Stimulated activated CD4-positive, alpha-beta T cell treated with anti-CD3 and anti-CD28 coated beads, Interleukin-4, amount 100 ng/mL, for 4 hours (primary cell): ENCODE data around the gene KANK2.
"Not testable (repeated sequence)": the region's sequence is repeated elsewhere in the genome, so short reads cannot be mapped to it uniquely, and the experiment has no call there.

Experiments used
- DNase-seq, 2 experiments: peaks; one replicate each; pipeline ENCODE4 v3.0.0-alpha.2; 2020

Gene KANK2

DNA sequence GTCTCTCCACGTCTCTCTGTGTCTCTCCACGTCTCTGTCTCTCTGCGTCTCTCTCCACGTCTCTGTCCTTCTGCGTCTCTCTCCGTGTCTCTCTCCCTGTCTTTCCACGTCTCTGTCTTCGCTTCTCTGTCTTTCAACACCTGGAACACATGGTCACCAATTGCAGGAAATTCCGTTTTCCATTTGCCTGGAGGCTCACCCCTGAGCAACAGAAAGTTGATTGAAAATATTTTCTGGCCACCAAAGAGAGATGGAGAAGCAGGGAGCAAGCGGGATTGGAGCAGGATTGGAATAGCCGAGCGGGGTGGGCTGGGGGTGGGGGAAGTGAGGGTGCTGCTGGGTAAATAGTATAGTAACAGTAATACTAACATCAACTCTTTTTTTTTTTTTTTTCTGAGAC is 1.7 kb downstream of the KANK2 start:
- no peak for DNase-seq

DNA sequence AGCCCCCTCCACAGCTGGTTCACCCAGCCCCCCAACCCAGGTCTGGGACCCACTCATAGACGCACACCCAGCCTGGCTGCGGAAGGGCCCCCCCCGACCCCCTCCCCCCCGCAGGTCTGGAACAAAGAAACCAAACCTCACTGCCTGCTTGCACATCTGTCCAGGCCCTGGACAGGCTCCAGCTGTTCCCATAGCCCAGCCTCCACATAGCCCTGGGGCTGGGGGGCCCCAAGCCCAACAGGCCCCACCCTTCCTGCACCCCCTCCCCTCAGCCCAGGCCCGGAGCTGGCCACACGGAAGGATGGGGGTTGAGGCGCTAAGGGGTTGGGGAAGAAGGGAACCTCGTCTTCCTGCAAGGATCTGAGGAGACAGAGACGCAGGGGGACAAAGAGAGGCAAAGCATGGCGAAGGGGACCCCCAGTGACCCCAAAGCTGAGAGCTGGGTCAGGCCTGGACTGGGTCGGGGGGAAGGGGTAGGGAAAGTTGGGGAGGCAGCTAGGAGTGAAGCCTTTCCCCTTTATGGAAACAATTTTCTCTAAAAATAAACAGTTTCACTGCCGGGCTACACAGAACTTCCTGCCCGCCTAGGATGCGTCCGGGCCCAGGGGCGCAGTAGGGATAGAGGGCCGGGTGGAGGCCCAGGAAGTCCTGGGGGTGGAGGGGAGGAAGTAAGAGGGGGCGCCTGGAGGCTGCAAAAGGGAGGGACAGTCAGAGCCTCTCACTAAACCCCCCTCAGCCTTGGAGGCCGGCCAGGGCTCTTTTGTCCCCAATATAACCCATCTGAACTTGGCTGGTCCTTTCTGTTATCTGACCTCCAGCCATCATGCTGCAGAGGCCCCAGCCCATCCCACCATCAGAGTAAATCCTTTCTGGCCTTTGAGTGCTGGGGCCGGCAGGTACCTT is 2.4 kb downstream of the KANK2 start:
- DNase-seq, result no peak

DNA sequence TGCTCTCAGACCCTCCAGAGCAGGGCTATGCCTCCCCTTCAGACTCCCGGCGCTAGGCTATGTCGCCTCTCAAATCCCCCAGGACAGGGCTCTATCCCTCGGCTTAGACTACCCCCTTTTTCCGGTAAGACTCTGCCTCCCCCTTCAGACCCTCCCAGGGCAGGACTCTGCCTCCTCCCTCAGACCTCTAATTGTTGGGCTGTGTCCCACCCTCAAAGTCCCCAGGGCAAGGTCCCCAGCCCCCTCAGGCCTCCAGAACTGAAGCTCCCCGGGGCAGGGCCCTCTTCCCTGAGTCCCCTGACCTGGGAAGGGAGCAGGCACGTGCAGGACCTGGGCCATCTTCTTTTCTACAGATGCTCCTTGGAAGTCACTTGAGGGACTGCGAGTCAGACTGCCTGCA is 3.2 kb downstream of the KANK2 start:
- DNase-seq, result no peak

DNA sequence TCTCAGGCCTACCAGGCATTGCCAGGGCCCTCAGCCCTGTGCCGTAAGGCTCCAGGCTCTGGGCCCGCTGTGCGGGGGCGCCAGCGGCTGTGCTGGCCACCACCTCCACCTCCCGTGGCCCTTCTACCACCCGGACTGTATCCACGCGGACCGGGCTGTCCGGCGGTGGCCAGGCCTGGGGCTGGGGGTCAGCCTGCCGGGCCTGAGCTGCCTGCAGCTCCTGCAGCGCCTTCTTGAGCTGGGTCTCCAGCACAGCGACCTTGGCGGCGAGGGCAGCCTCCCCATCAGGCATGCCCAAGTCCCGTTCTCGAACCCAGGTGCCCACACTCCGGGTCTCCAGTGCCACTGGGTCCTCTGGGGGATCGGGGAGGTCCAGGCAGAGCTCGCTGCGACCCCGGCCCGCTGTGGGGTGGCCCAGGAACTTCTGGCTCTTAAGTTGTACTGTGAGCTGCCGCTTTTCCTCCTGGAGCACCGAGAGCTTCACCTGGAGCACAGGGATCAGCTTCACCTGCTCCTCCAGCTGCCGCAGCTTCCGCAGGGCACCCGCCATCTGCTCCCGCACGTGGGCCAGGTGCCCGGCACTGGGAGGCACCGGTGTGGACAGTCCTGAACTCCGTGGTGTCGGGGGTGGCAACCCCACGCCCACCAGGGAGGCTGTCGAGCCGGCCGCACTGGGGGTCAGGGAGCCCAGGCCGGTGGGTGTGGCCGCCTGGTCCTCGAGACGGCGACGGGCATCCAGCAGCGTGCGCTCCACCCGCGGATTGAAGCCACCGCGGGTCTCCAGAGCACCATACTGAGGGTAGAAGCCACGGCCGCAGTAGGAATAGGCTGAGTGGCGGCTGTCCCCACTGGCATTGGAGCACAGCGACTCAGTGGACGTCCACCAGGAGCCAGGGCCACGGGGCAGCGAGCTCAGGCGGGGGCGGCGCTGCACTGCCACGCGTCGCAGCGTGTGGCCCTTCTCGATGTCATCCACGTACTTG is 4.1 kb downstream of the KANK2 start:
- DNase-seq, result no peak

DNA sequence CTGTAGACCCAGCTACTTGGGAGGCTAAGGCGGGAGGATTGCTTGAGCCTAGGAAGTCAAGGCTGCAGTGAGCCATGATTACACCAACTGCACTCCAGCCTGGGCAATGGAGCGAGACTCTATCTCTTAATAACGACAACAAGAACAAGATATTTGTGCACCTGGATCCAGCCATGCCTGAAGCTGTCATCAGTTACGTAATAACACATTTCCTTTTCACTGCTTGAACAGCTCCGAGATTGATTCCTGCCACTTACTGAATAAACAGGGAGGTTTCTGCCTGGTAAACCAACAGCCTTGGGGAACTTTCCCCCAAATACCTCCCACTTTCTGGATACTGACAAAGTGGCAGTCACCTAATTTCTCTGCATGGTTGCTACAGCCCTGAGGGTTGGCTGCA is 5.4 kb downstream of the KANK2 start:
- no peak for DNase-seq

DNA sequence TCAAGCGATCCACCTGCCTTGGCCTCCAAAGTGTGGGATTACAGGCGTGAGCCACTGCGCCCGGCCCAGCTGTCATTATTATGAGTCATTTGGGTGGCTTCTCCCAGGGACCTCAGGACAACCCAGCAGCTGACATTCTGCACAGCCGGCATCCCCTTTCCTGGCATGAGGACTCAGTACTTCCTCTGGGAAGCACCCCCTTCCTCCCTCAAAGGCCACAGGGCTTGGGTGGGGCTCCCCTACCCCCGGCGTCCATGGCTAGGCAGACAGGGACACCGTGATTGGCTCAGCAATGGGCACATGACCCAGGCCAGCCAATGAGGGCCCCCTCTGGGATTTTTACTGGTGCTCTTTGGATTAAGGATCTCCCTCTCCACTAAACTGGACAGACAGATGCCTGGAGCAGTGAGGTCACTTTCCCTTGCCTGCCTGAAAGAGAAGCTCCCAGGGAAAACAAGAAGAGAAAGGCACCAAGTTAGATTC is 6.0 kb downstream of the KANK2 start:
- no peak for DNase-seq

DNA sequence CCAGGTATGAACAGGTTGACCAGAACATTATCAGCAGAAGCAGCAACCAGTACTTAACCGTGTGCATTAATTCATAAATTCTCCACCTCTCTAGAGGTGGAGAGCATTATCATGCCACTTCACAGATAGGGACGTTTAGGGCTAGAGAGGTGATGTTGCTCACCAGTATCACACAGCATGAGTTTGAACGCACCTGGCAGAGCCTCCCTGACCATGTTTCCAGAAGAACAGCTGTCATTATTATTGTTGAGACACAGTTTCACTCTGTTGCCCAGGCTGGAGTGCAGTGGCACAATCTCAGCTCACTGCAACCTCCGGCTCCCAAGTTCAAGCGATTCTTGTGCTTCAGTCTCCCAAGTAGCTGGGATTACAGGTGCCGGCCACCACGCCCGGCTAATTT is 6.8 kb downstream of the KANK2 start:
- DNase-seq, result no peak

DNA sequence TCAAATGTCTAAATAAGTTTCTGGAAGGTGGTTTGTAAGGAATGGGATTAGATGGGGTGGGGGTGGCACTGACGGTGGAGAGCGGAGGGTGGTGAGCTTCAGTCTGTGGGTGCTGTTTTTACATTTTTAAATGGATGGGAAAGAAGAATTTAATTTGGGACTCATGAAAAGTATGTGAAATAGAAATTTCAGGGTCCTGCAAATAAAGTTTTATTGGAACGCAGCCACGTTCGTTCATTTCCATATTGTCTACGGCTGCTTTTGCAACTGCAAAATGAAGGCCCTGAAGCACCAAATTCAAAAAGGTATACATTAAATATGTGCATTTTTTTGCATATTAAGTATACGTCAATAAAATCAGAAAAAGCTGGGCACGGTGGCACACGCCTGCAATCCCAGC is 9.9 kb downstream of the KANK2 start:
- no peak for DNase-seq

DNA sequence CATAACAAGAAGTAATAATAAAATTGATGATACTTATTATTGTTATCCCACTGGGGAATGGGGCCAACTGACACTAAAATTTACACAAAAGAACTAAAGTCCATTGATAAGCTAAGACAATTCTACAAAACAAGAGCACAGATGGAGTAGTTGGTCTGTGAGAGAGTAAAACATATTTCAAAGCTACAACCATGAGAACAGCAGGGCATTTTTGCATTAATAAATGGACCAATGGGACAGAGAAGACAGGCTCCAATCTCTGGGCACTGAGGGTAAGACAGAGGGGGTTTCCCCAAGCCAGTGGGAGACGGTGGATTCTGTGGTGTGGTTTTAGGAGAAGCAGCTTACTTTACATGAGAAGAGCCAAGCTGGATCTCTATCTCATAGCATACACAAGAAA is 14.4 kb downstream of the KANK2 start:
- no peak for DNase-seq

DNA sequence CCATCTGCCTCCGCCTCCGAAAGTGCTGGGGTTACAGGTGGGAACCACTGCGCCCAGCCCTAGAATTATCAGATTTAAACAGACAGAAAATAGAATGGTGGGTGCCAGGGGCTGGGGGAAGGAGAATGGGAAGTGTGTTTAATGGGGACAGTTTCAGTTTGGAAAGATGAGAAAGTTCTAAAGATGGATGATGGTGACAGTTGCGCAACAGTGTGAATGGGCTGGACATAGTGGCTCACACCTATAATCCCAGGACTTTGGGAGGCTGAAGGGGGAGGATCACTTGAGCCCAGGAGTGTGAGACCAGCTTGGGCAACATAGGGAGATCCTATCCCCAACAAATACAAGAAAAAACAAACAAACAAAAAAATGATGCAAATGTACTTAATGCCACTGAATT is 15.9 kb downstream of the KANK2 start:
- no peak for DNase-seq

DNA sequence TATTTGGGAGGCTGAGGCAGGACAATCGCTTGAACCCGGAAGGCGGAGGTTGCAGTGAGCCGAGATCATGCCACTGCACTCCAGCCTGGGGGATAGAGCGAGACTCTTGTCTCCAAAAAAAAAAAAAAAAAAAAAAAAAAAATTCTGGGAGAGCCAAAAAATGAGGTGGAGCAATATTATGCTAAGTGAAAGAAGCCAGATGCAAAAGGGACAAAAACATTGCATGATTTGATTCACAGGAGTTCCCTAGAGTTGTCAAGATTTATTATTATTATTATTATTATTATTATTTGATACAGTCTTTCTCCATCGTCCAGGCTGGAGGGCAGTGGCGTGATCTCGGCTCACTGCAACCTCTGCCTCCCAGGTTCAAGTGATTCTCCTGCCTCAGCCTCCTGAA is 16.4 kb downstream of the KANK2 start:
- DNase-seq, result not testable (repeated sequence)

DNA sequence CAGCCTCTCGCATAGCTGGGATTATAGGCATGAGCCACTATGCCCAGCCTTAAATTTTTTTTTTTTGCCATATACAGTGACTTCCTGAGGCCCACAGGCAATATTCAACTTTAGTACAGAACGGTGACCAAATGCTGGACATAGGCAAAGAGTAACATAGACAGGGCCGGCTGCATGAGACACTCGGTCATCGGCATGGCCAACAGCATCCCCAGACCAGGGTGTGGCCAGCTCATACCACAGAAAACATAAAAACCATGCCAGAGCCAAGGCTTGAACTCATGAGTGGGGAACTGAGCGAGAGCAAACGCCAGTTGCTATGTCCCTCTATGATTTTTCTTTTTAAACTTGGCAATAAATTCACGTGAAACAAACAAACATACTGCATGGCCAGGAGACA is 17.0 kb downstream of the KANK2 start:
- DNase-seq, result no peak

DNA sequence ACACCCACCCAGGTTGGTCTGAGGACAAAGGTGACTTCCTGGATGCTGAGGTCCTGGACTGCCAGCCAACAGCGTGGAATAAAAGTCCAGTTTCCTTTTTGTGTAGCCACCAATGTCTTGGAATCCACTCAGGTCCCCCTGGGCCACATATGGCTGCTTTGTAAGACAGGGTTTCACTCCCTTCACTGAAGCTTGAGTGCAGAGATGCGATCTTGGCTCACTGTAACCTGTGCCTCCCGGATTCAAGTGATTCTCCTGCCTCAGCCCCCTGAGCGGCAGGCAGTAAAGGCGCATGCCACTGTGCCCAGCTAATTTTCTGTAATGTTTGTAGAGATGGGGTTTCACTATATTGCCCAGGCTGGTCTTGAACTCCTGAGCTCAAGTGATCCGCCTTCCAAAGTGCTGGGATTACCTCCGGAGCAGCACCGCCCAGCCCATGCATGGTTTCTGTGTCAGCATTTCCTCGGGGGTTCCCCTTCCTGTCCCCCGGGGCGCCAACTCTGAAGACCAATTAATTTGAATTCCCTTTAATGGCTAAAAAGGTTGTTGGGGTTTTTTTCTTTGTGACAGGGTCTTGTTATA is 17.5 kb downstream of the KANK2 start:
- DNase-seq, result no peak

DNA sequence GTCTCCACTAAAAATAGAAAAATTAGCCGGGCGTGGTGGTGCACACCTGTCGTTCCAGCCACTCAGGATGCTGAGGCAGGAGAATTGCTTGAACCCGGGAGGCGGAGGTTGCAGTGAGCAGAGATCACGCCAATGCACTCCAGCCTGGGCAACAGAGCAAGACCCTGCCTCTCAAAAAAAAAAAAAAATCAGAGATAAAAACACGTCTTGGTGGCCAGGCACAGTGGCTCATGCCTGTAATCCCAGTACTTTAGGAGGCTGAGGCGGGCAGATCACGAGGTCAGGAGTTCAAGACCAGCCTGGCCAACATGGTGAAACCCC is 18.2 kb downstream of the KANK2 start:
- DNase-seq, result not testable (repeated sequence)

DNA sequence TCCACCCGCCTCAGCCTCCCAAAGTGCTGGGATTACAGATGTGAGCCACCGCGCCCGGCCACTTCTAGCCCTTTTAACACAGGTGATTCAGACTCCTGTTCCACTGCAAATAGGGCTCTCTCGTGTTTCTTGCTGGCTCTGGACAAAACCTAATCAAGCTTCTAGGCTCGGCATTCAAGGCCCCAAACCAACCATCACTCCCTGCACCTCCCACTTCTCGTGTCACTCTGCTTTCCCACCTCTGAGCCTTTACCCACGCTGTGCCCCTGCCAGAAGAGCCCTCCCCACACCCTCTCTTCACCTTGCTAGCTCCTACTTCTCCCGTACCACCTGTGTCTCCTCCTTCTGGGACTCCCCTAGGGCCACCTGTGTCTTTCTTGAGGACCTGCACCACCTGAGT is 19.8 kb downstream of the KANK2 start:
- DNase-seq, result no peak

DNA sequence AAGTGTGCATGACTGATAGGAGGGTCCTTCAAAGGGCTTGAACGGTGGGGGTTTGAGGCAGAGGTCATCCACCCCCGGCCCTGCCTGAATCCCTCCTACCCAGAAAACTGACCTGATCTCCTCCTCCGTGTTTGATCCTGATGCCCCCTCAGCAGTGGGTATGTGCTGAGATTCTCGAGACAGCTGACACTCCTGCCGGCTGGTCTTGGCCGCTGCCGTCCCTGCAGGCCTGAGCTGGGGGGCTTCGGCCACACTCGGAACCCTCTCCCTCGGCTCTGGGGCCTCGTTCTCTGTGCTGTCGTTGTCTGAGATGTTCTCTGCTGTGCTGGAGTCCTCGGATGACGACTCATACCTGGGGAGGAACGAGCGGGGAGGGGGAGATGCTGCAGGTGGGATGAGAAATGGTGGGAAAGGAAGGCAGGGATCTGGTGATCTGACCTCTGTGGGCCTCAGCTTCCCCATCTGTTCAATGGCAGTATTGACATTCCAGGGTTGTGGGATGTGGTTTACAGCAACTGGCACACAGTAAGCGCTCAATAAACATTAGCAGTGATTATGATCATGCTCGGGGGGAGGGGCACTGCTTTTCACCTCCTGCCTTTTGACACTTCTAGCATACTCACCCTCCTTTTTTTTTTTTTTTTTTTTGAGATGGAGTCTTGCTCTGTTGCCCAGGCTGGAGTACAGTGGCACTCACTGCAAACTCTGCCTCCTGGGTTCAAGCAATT is 20.7 kb downstream of the KANK2 start:
- no peak for DNase-seq

DNA sequence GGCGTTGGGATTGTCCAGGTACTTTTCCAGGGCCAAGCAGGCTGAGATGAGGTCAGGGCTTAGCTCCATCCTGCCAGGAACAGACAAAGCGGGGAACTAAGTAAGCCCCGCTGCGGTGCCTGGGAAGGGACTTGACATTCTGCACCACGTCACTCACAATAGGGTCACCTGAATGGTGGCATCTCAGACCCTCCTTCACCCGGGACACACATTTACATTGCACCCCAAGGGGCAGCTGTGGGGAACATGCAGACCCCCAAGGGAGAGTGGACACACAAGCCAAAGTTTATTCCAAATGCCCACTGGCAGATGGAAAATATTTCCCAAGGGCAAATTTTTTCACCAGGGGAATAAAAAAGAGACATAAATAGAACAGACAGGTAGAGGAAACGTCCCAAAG is 21.4 kb downstream of the KANK2 start:
- no peak for DNase-seq

DNA sequence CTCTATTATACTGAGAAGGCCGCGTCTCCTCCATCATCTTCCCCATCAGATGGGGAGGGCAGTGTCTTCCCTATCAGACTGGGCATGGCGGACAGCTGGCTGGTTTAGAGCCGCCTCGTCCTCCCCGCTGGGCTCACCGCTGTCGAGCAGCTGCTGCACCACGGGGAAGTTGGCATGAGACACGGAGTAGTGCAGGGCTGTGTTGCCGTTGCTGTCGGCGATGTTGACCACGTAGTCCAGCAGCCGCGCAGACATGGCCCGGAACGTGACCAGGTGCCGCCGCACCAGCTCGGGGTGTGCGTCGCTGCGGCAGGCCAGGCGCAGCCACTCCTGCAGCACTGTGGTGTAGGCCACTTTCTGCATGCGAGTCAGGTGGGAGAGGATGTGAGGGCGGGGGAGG is 23.0 kb downstream of the KANK2 start:
- DNase-seq, result no peak

DNA sequence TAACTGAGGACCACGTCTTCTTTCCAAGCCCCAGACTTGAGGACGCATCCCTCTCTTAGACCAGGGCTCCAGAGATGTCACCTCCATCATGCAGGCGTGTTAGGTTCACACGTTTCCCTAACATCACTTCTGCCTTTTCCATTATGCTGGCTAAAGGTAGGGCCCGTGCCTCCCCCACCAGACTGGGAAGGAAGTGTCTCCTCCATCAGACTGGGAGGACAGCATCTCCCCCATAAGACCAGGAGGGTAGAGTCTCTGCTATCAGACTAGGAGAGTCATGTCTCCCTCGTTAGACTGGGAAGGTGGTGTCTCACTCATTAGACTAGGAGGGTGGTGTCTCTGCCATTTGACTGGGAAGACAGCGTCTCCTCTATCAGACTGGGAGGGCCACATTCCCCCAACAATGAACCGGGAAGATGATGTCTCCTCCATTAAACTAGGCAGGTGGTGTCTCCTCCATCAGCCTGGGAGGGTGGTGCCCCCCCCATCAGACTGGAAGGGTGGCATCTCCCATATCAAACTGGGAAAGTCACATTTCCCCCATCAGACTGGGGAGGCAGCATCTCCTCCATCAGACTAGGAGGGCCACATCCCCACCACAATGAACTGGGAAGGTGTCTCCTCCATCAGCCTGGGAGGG is 23.7 kb downstream of the KANK2 start:
- DNase-seq, result no peak

DNA sequence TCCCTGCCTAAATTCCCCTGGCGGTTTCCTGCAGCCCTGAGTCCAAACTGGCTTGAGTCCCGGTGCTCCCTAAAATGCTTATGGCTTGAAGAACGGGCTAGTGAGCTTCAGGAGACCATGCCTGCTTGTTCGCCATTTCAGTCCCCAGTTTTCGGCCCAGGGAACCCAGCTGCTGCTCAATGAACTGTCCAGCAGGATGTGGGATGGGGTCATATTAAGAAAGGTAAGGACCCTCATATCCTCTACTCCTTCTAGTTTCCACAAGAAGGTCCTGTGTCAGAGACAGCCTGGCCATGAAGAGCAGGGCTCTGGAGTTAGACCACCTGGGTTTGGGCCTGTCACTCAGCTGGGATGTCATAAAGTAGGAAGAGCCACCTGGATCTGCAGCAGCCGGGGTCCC is 24.8 kb downstream of the KANK2 start:
- no peak for DNase-seq

DNA sequence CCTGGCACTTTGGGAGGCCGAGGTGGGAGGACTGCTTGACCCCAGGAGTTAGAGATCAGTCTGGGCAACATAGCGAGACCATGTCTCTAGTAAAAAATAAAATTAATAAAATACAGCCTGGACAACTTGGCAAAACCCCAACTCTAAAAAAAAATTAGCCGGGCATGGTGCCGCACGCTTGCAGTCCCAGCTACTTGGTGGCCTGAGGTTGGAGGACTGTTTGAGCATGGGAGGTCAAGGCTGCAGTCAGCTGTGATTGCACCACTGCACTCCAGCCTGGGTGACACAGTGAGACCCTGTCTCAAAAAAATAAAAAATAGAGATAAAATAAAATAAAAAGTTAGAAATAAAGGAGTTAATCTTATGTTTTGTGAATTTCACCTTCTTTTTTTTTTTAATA is 26.2 kb downstream of the KANK2 start:
- DNase-seq, result no peak
